Left lung (tissue), 10 donors: ENCODE data around the gene SPATA20. TPM values are rescaled to one million over a fixed set of nuclear protein-coding genes. Genes with fewer than 3 reads are reported as not detected.

Experiments
- ATAC-seq: fragments of 200-7000 bp; cut with Tn5 transposase; one replicate; pipeline ENCODE4 v1.9.1; 2020; ENCODE audit warnings: moderate library complexity
- DNase-seq, 4 donors: peaks; one replicate each; pipeline ENCODE4 v3.0.0-alpha.2; 2013 to 2020
- H3K27ac ChIP-seq, 2 donors: fragments of 200-600 bp; sonication (generic) in 1 of 2; one replicate each; pipeline versions ENCODE4 v1.5.0 to v1.8.0; 2020 to 2021
- H3K27me3 ChIP-seq, 2 donors: fragments of 200-600 bp; sonication (generic) in 1 of 2; one replicate each; pipeline versions ENCODE4 v1.5.0 to v1.8.0; 2020 to 2021
- H3K36me3 ChIP-seq, 2 donors: fragments of 200-600 bp; sonication (generic) in 1 of 2; one replicate each; pipeline versions ENCODE4 v1.5.0 to v1.8.0; 2020 to 2021
- H3K4me1 ChIP-seq, 2 donors: fragments of 200-600 bp; one replicate each; pipeline ENCODE4 v1.8.0; 2021
- H3K4me3 ChIP-seq, 2 donors: fragments of 200-600 bp; sonication (generic) in 1 of 2; one replicate each; pipeline versions ENCODE4 v1.5.0 to v1.8.0; 2020 to 2021; ENCODE audit warnings: mild to moderate bottlenecking in 1 of 2
- H3K9me3 ChIP-seq, 2 donors: fragments of 200-600 bp; sonication (generic) in 1 of 2; one replicate each; pipeline versions ENCODE4 v1.5.0 to v1.8.0; 2020 to 2021
- intact Hi-C, 2 donors: fragments of 100-400 bp; cut with DNase I; formaldehyde crosslinking; loops; one replicate each; pipeline versions ENCODE4 v1.11.2 to v1.14.2; 2022
- polyA plus RNA-seq, 6 donors: library from polyadenylated mRNA; unstranded; fragments of 120-200 nt; gene quantifications; one replicate each; pipeline ENCODE4 v1.2.1, GENCODE V29; 2013; ENCODE audit not compliant: insufficient read length in 6 of 6
- total RNA-seq, 2 donors: library from RNA; stranded (reverse); fragmentation: NEBNext Ultra II Directional; extraction: Animal tissue kit (Norgen Biotek cat#: 25700); gene quantifications; one replicate each; pipeline ENCODE4 v1.2.1, GENCODE V29; 2021
- TF ChIP-seq, protein P1 (sequence below), 2 donors: fragments of 200-600 bp; sonication (generic) in 1 of 2; IDR thresholded peaks; one replicate each; pipeline versions ENCODE4 v1.5.0 to v1.8.0; 2021; ENCODE audit warnings: antibody characterized with exemption in 2 of 2
- donor health status: DM: no; HTN: yes; CAD: no.
- donor health status: DM: no; HTN: no; CAD: no.

The SPATA20 gene
- total and polyA plus RNA-seq, 8 donors: 37.6 to 60.5 (median 47.7) TPM

DNA sequence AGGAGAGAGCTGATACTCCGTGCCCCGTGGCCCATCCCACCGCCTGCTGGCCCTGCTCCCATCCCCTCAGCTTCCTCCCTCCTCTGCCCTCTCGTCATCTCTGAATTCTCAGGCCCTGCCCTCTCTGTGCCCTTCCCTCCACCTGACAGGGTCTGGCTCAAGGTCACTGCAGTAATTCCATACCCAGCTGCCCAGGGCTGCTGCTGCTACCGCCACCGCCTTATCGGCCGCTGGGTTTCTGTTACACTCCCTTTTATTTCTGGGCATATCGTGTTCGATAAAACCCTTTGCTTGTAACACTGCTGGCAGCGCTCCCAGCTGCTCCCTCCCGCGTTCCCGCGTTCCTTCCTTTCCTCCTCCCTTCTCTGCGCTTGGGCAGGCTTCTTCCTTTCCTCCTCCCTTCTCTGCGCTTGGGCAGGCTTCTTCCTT, 13.2 kb upstream of the SPATA20 start:
- Histone ChIP-seq H3K36me3 (no peaks in the 10 kb centered on the region), H3K27ac (peak overlapping the region in 1 of 2 donors; percentile 62), H3K27me3 (peaks cover 15 to 62% of the 10 kb centered on the region in 2 donors), H3K9me3 (no peaks in the 10 kb centered on the region), H3K4me3 (peak overlapping the region in 1 of 2 donors; percentile 11), H3K4me1 (peaks cover 10 to 23% of the 10 kb centered on the region in 2 donors)
- intact Hi-C loops: no loop called here
- ATAC-seq (peak; percentile 70), DNase-seq (peak in 2 of 4 donors; percentile 60 to 62)
- TF ChIP-seq, protein P1, sequence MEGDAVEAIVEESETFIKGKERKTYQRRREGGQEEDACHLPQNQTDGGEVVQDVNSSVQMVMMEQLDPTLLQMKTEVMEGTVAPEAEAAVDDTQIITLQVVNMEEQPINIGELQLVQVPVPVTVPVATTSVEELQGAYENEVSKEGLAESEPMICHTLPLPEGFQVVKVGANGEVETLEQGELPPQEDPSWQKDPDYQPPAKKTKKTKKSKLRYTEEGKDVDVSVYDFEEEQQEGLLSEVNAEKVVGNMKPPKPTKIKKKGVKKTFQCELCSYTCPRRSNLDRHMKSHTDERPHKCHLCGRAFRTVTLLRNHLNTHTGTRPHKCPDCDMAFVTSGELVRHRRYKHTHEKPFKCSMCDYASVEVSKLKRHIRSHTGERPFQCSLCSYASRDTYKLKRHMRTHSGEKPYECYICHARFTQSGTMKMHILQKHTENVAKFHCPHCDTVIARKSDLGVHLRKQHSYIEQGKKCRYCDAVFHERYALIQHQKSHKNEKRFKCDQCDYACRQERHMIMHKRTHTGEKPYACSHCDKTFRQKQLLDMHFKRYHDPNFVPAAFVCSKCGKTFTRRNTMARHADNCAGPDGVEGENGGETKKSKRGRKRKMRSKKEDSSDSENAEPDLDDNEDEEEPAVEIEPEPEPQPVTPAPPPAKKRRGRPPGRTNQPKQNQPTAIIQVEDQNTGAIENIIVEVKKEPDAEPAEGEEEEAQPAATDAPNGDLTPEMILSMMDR (IDR thresholded peaks at IDR 0.05): no peak

DNA sequence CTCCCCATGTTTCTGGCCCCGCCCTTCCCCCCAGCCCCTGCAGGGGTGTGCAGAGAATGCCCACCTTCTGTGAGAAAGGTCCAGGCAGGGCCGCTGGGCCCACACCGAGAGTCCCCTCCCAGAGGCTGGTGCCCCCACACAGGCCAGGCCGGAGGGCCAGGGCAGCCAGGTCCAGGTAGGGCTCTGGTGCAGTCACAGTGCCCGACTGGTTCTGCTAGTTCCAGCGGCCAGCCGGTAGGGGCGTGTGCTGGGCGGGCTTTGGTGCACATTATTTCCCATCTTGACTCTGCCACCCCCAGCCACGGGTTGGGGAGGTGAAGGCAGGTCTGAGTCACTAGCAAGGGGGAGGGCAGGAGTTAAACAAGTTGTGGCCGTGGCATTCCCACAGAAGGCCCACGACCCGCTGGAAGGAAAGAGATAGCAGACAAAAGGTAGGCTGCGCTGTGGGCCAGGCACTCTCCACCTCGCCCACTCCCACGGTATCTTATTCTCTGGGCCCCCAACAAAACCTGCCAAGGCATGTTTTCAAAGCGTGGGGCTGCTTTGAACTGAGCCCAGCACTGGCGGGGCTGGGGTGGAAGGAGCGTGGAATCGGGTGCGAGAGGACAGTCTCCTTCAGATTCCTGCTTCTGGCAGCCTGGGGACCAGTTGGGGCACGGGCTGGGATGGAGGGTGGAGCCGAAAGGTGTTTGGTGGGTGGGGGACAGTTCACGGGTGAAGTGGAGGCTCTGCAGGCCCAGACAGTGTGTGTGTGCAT, 12.6 kb upstream of the SPATA20 start:
- Histone ChIP-seq H3K9me3 (no peaks in the 10 kb centered on the region), H3K27me3 (peaks cover 15 to 58% of the 10 kb centered on the region in 2 donors), H3K4me1 (peaks cover 10 to 23% of the 10 kb centered on the region in 2 donors), H3K27ac (peak overlapping the region in 1 of 2 donors; percentile 62), H3K36me3 (no peaks in the 10 kb centered on the region), H3K4me3 (peak overlapping the region in 1 of 2 donors; percentile 11)
- TF ChIP-seq, protein P1 (IDR thresholded peaks at IDR 0.05): peak in 1 of 2 donors; percentile 20
- DNase-seq (peak in 2 of 4 donors; percentile 66 to 80), ATAC-seq (peak; percentile 85)
- intact Hi-C loops: no loop called here

DNA sequence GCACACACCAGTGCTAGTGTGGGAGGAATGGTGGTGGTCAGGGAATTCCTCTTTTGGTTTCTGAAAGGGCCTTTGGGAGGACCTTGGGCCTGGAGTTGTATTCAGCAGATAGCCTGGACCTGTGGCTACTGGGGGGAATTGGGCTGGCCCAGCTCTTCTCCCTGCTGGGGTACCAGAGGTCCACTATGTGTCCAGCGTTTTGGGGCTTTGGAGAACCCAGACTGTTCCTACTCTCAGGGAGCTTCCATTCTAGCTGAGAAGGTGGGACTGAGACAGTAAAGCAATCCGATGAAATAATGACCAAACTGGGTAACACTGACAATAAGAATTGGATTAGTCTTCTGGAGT, 12.0 kb upstream of the SPATA20 start:
- ATAC-seq (no peak), DNase-seq (no peak)
- intact Hi-C loops: no loop called here
- Histone ChIP-seq H3K27ac (no peak overlapping the region), H3K4me3 (no peak overlapping the region), H3K27me3 (peaks cover 15 to 52% of the 10 kb centered on the region in 2 donors), H3K4me1 (peaks cover 10 to 23% of the 10 kb centered on the region in 2 donors), H3K9me3 (no peaks in the 10 kb centered on the region), H3K36me3 (no peaks in the 10 kb centered on the region)
- TF ChIP-seq, protein P1 (IDR thresholded peaks at IDR 0.05): no peak

DNA sequence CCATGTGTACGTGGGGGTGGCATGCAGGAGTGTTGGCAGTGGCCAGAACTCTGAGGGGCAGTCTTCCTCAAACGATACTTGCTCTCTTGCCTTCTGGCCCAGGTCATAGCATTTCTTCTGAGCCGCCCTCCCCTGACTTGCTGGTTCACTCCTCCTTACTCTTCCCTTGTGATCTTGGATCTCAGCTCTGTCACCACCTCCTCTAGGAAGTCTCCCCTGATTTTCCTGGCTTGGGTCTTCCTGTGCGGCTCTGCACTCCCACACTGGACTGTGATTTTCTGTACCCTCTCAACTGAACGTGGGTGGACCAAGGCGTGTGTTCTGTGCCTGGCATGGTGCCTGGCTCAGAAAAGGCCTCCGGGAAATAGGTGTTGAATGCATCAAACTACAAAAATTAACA, 11.6 kb upstream of the SPATA20 start:
- Histone ChIP-seq H3K4me3 (no peak overlapping the region), H3K4me1 (peaks cover 10 to 23% of the 10 kb centered on the region in 2 donors), H3K27ac (no peak overlapping the region), H3K9me3 (no peaks in the 10 kb centered on the region), H3K27me3 (peaks cover 15 to 48% of the 10 kb centered on the region in 2 donors), H3K36me3 (no peaks in the 10 kb centered on the region)
- DNase-seq (no peak), ATAC-seq (no peak)
- TF ChIP-seq, protein P1 (IDR thresholded peaks at IDR 0.05): no peak
- intact Hi-C loops: no loop called here
